TTC549 (cell line): ENCODE results near the gene MTIF2.
"Not testable (repeated sequence)": the region's sequence is repeated elsewhere in the genome, so short reads cannot be mapped to it uniquely, and the experiment has no call there.

Experiments
- FAIRE-seq: peaks from 2 replicates; lab custom pipeline; 2012; peaks lifted over from hg19 to GRCh38; lab: Jason Lieb, UNC

MTIF2 gene

DNA sequence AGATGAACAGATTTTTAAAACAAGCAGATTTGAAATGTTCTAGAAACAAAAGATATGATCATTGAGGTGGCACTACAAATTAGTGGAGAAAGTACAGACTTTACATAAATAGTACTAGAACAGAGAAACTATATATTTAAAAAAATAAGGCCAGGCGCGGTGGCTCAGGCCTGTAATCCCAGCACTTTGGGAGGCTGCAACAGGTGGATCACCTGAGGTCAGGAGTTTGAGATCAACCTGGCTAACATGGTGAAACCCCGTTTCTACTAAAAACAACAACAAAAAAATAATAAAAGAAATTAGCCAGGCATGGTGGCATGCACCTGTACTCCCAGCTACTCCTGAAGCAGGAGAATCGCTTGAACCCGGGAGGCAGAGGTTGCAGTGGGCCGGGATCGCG is 82.2 kb downstream of the MTIF2 start:
- FAIRE-seq, result not testable (repeated sequence)
